HTR-8/SVneo (cell line): ENCODE data around the gene ARHGAP12.

ENCODE experiments used
- DNase-seq: peaks from one replicate; pipeline ENCODE4 v3.0.0; 2011; ENCODE audit warnings: low spot score, mixed read lengths; ENCODE audit not compliant: insufficient read length
- FAIRE-seq: peaks from 2 replicates; lab custom pipeline; 2011; peaks lifted over from hg19 to GRCh38; lab: Jason Lieb, UNC

Gene ARHGAP12

GRCh38 chr10:31886885-31887284 is 41.7 kb downstream of the ARHGAP12 start:
- no peak for DNase-seq
- no peak for FAIRE-seq

DNA sequence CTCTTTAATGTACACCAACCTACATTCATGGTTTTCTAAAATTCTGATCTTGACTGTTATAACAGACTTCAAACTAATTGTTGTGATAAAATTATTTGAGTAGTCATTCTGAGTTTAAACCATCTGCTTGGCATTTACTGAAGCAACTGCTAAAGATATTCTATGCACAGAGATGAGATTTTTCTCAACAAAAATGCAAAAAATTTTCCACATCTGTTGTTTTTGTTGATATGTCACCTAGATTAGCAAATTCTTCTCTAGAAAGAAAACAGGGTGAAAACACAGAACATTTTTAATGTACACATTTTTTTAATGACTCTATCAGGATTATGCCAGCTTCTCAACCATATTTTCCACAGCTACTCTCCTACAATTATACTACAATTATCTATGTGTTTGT is 42.7 kb downstream of the ARHGAP12 start:
- DNase-seq (no peak), FAIRE-seq (no peak)

DNA sequence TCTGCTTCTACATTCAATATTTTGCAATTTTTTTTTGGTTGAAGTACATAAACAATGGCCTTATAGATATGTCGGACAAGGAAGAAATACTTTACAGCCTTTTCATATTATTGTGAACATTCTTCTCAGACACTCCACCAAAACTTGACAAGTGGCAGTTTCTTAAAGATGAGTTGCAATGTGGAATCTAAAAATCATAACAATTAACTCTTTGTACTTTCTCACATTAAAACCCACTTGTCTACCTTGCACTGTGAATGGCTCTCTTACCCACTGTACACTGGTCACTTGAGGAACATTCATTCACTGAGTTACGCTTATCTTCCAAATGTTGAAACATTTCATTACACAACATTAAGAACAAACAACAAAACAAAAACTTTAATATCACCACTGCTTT is 44.2 kb downstream of the ARHGAP12 start:
- FAIRE-seq (no peak), DNase-seq (no peak)

DNA sequence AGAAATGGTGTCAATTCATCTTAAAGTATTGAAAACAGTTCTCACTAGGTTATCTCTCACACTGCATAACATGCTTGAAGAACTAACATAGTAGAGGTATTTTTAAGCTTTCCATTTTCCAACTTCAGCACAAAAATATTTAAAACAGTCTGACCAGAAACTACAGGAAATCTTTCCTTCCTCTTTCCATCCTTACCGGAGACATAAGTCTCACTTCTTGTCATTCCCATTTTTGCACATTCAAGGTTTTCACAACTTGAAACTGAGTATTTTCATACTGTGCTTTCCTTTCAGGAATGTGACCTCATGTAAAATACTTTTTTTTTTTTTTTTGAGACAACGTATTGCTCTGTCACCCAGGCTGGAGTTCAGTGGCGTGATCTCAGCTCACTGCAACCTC is 45.2 kb downstream of the ARHGAP12 start:
- FAIRE-seq (no peak), DNase-seq (no peak)

- FAIRE-seq (no peak), DNase-seq (no peak)
These were observed 50.1 kb downstream of the ARHGAP12 start for GRCh38 chr10:31878486-31878885.

- no peak for DNase-seq
- no peak for FAIRE-seq
These were observed 51.8 kb downstream of the ARHGAP12 start for GRCh38 chr10:31876652-31877352.

DNA sequence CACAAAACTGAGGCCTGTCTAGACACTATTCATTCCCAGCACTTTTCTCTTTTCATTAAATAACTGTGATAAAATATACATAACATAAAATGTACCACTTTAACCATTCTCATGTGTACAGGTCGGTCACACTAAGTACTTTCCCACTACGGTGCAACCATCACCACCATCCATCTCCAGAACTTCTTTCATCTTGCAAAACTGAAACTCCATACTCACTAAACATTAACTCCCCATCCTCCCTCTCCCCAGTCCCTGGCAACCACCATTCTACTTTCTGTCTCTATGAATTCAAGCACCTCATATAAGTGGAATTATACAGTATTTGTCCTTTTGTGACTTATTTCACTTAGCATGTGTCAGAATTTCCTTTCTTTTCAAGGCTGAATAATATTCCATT is 53.0 kb downstream of the ARHGAP12 start:
- no peak for DNase-seq
- no peak for FAIRE-seq

- no peak for FAIRE-seq
- no peak for DNase-seq
These were observed 54.9 kb downstream of the ARHGAP12 start for GRCh38 chr10:31873724-31874123.

GRCh38 chr10:31871266-31872065 is 57.2 kb downstream of the ARHGAP12 start:
- peak; percentile 81 for FAIRE-seq
- no peak for DNase-seq

- no peak for FAIRE-seq
These were observed 61.0 kb downstream of the ARHGAP12 start for GRCh38 chr10:31867646-31868045.

DNA sequence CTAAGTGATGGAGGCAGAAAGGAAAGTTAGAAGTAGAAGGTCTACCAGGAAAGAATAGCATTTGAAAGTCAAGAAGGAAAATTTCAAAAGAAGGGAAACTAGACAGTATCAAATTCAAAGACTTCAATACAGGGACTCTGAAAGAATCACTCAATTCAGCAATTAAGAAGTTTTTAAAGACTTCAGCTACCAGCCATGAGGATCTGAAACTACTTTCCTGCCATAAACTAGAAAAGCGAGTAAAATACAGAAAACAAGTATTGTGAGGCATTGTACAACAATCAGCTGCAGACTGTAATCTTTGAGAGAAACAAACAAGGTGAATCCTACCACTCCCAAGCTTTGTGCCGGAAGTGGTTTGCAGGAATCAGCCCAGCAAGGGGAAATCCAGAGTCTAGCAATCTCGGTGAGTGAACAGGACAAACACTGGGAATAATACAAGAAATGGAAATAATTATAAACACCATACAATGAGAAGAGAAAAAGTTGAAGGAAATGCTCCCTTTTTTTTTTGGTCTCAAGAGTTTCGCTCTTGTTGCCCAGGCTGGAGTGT is 62.4 kb downstream of the ARHGAP12 start:
- no peak for FAIRE-seq

More at GRCh38 chr10:31867646-31868045, 61.0 kb downstream of the ARHGAP12 start:
- no peak for DNase-seq

GRCh38 chr10:31864834-31865518 is 63.7 kb downstream of the ARHGAP12 start:
- DNase-seq (no peak), FAIRE-seq (peak; percentile 69)

More for the DNA sequence above, 62.4 kb downstream of the ARHGAP12 start:
- DNase-seq: no peak

DNA sequence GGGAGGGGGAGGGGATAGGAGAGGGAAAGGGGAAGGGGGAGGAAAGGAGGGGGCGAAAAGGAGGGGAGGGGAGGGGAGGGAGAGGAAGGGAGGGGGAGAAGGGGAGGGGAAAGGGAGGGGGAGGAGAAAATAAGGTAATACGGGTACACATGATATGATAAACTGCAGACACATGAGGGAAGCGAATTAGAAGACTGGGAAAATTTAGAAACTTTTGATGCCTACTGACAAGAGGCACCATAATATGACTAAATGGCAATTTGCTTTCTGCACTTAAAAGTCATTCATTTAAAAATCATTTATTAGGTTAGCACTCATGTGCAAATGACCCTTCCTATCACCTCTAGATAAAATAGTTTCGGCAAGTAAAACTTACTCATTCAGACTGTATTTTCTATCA is 73.6 kb downstream of the ARHGAP12 start:
- no peak for DNase-seq
- FAIRE-seq: no peak

DNA sequence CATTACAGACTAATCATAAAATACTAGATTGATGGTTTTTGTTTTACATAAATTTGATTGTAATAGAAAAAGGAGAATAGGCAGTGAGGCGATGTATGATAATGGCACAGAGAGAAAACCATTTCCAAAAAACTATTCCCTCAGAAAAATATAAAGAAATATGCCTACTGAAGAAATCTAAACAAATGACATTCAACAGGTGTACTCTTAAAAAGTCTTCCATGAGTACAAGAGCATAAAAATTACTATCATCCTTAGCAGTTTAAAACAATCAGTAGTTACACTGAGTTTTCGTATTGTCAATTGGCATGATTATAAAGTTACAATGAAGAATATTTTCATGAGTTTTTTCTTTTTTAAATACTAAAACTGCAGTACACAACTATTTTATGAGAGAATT is 75.0 kb downstream of the ARHGAP12 start:
- no peak for DNase-seq
- no peak for FAIRE-seq

GRCh38 chr10:31851216-31851615 is 77.4 kb downstream of the ARHGAP12 start:
- DNase-seq (no peak), FAIRE-seq (no peak)

DNA sequence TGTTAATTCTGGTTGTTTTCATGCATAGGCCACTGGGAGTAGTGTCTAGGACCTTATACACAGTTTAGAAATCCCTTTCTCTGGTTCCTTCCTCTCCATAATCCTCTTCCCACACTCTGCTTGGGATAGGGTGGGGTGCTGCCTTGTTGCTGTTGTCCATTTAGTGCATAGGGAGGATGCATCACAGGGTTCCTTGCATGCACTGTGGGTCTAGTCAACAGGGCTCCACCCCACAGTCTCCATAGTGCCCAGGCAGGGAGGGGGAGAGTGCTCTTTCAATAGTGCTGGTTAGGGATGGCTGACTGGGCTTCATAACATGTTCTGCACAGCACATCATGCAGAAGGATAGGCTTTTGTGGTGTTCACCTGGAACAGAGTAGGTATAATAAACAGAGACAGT is 81.1 kb downstream of the ARHGAP12 start:
- DNase-seq (no peak), FAIRE-seq (peak; percentile 59)

DNA sequence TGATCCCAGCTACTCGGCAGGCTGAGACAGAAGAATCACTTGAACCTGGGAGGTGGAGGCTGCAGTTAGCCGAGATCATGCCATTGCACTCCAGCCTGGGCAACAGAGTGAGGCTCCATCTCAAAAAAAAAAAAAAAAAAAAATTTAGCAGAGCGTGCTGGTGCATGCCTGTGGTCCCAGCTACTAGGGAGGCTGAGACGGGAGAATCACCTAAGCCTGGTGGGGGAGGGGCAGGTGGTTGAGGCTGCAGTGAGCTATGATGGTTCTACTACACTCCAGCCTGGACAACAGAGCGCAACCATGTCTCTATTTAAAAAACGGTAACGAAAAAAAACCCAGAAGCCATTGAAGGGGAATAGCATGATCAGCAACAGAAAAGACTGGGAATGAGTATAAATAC is 89.9 kb downstream of the ARHGAP12 start:
- DNase-seq: no peak
- FAIRE-seq: no peak

DNA sequence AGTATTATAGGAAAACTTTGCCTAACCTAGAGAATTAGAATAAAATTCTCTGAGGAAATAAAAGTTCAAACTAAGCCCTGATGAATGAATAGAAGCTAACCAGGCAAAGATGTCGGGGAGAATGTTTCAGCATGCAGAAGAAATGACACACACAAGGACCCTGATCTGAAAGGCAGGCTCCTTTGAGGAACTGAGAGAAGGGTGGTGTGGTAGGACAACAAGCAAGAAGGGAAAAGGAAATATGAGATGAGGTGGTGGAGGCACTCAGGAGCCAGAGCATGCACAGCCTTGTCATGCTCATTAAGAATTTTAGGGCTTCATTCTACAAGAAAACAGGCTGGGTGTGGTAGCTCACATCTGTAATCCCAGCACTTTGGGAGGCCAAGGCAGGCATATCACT is 90.6 kb downstream of the ARHGAP12 start:
- no peak for DNase-seq
- FAIRE-seq: no peak

- peak; percentile 13 for DNase-seq
- no peak for FAIRE-seq
These were observed 91.8 kb downstream of the ARHGAP12 start for GRCh38 chr10:31836569-31837406.

- FAIRE-seq (no peak), DNase-seq (no peak)
These were observed 94.9 kb downstream of the ARHGAP12 start for GRCh38 chr10:31833753-31834152.
